GM19023 (cell line): ENCODE results near the gene ATPAF2.

ENCODE experiments used
- ATAC-seq: cut with Tn5 transposase; IDR thresholded peaks from one replicate; pipeline ENCODE4 v1.9.1; 2021; ENCODE audit warnings: mild to moderate bottlenecking, moderate library complexity; ENCODE audit not compliant: unreplicated experiment

The ATPAF2 gene

DNA sequence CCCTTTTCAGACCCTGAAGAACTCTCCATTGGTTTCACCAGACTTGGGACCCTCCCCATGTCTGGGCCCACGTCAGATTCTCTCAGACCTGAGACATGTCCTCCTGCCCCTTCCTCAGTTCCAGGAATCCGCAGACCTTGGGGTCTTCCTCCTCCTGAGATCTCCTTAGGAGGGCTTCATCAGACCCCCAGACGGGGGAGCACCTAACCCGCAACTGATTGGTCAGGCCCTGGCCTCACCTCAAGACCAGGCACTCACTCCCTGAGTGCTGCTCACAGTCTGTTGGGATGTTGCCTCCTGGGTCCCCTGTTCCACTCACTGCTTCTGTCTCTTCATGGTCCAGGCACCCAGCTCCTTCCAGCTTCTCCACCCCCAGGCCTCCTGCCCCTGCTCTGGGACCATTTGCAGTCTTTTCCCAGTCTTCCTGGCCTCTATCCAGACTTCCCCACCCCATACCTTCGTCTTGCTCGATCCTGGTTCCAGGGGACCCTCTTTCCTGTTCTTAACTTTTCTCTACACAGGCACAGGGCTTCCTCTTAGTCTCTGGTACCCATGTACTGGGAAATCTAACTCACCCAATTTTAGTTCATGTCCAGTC lies 1.4 kb upstream of the ATPAF2 start:
- ATAC-seq = no peak

- peak; percentile 21 for ATAC-seq
Observed at GRCh38 chr17:18039535-18040260, 730 bp upstream of the ATPAF2 start.

DNA sequence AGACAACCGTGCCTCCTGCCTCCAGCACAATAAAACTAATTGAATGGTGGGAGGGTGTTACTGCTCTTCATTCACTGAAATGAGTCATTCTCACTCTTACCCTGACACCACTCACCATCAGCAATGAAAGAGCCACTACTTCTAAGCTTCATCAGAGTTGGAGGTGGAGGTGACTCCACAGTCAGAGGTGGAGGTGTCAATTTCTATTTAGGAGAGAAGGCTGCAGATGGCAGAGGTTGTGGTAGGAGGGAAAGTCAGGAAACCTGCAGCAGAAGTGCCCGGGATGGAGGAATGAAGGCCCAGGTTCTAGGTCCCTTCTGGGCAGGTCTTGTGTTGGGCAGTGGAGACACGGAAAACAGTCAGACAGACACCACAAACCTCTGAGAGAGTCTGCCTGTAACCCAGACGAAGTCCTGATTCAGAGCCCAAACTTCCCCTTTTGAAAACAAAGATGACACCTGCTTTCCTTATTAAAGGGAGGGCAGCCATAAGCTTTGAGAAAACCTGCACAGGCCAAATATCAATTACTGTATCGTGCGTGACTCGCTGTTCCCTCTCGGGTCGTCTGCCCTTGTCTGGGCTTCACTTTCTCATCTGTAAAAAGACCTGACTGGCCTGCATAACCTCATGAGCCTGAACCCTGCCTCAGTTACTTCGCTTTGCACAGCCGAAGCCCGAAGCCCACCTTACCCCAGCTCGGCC lies 668 bp downstream of the ATPAF2 start:
- ATAC-seq = no peak

DNA sequence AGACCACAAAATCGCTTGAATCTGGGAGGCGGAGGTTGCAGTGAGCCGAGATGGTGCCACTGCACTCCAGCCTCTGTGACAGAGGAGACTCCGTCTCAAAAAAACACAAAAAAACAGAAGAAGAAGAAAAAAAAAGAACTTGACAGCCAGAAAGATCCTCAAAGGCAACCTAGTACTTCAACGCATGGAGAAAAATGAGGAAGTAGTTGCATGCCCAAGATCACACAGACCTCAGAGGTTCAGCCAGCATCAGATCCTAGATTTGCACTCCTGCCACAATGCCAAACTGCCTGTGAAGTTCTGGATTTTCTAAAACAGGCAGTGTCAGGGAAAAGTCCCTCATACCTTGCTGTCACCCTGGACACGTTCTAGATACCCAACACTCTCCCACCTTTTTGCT lies 1.5 kb downstream of the ATPAF2 start:
- no peak for ATAC-seq

GRCh38 chr17:18035704-18036103 lies 3.3 kb downstream of the ATPAF2 start:
- no peak for ATAC-seq

GRCh38 chr17:18033442-18034099 lies 5.4 kb downstream of the ATPAF2 start:
- peak; percentile 53 for ATAC-seq

DNA sequence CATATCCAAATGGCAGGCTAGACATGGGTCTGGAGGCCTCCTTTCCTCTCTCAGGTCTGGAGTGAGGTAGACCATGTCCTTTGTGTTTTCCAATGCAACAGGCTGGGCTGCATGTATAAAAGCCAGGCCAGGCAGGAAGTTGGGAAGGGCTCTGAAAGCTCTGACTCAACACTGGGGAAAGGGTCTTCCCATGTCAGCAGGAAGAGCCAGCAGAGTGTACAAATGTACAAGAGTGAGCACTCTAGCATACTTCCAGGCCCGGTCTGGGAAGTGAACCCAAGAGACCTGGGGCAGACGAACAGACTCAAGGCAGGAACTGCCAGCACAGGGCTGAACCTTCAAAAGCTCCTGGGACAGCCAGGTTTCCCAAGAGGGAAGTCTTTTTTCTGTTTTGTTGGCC lies 7.0 kb downstream of the ATPAF2 start:
- no peak for ATAC-seq

GRCh38 chr17:18028952-18029540 lies 9.9 kb downstream of the ATPAF2 start:
- no peak for ATAC-seq

GRCh38 chr17:18028114-18028951 lies 10.6 kb downstream of the ATPAF2 start:
- no peak for ATAC-seq

GRCh38 chr17:18027280-18027679 lies 11.7 kb downstream of the ATPAF2 start:
- no peak for ATAC-seq

DNA sequence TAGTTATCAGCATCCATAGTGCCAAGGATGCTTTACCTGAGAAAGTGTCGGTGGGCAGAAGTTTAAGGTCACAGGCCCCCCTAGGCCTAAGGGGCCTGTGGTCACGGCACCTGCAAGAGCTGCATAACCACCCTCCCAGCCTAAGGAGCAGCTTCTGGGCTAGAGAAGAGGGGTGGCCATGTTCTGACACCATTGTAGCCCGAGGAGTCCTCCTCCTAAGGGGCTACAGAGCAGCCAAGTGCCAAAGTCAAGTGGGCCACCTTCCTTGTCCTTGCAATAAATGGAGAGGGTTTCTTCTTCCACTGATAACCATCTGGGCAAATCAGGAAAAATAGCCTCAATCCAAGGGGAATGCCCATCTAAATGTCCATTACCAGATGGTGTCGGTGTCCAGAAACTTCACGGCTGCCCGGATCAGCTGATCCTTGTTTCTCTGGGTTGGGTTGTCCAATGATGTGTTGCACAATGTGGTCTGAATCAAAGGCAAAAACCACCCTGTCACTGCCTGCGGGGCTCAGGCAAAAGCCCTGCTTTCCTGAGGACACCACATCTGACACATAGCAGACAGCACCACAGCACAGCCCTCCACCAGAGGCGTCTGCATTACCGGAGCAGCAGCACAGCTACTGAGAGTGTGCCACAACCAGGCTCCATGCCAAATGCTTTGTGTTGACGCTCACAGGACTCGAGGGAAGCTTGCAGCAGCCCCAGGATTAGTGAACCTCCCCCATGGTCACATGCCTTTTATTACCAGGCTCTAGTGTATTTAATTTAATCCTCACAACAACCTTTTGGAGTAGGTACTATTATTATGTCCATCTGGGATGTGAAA lies 12.8 kb downstream of the ATPAF2 start:
- no peak for ATAC-seq

GRCh38 chr17:18025241-18025944 lies 13.6 kb downstream of the ATPAF2 start:
- ATAC-seq = peak; percentile 64

DNA sequence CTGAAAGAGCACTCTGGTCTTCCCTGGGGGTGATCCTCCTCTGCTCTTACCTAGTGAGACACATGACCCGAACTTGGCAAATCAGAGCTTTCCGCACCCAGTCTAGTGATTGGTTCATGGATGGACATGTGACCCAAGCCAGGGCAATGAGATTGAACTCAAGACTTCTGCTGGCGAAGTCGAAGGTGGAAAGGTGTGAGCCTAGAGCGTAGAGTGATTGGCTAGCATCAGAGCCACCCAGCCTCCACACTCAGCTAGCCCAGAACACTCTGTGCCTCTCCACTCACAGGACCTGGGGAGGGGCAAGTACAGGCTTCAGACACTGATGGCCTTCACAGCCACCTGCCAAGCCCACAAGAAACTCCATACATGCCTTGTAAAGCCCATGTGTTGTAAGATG lies 17.6 kb downstream of the ATPAF2 start:
- no peak for ATAC-seq

DNA sequence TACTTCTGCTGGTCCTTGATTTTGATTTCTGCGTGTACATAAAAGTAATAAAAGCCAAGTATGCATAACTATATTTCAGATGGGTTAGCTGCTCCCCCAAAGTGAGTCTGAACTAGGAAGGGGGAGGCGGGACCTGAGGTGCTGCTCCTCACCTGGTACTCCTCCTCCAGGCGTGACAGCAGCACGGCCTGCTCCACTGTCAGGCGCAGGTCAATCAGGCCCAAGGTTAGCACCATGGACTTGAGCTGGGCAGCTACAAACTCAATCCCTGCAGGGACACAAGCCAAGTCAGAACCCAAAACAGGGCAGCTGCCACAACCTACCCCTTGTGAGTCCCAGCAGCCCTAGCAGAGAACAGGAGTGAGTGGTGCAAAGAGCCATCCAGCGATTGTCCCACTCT lies 18.0 kb downstream of the ATPAF2 start:
- ATAC-seq = no peak

- no peak for ATAC-seq
Observed at GRCh38 chr17:18019838-18020154, 19.2 kb downstream of the ATPAF2 start.

DNA sequence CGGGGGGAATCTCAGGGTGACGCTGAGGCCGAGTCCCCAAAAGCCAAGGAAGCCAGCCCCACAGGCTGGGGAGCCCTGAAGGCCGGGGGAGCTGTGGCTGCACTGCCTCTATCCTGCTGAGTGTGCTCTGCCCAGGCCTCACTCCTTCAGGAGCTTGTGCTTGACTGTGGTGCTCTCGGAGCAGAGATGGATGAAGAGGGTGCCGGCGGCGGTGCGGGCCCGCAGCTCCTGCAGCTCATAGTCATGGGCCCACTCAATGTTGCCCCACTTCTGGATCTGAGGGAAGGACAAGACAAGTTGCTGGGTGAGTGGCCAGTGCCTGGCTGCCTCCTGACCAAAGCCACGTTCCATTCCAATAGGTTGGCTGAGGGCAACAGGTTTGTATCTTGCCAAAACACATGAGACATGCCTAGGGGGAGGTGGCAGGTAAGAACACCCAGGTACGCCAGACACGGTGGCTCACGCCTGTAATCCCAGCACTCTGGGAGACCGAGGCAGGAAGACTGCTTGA lies 20.5 kb downstream of the ATPAF2 start:
- no peak for ATAC-seq

DNA sequence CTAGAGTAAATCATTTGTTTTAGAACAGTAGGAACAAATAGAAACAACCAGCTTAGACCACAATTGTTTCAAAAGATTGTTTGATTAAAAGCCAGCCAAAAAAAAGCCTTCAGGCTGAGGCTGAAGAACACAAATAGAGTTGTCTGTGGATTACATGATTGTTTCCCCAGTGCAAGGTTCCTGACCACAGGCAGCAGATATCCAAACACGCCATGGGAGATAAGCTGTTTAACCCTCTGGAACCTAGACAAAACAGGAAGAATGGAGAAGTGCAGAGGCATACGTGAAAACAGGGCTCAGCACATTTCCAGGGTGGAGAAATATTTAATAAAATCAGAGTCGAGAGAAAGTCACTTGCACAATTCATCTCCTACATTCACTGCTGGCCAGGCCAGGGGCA lies 21.0 kb downstream of the ATPAF2 start:
- ATAC-seq = no peak

DNA sequence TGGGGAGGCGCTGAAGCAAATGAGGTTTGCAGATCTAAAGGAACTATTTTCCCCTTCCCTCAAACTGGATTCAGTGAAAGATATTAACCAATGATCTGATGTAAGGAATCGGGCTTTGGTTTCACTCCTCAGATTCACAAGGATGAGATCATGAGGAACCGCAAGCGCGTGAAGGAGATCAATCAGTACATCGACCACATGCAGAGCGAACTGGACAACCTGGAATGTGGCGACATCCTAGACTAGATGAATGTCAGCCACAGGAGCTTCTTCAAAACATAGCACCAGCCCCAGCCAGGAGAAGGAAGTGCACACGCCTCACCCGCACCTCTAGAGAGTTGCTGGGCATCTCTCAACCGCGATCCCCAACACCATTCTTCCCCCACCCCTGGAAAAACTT lies 22.5 kb downstream of the ATPAF2 start:
- no peak for ATAC-seq

DNA sequence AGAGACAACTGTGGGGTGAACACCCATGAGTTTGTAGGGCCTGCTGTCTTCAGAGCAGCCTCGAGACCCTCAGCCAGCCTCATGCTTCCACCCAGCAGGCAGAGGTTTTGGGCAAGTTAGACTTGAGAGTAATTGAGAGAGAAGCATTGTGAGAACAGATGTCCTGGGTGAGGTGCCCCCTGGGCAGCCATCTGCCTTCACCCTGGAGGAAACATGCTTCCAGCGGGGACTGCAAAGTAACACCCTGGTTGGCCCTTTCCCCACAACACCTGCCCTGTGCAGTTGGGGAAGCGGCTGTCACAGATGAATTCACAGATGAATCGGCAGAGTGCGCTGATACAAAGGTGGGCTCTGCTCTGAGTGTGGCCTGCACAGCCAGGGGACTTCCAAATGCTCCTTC lies 23.4 kb downstream of the ATPAF2 start:
- ATAC-seq = no peak
